Activated T-helper 1 cell treated with Interleukin-2 at 50 U/mL for 16 hours (primary cell): ENCODE results near the gene PTTG2.
"Not testable (repeated sequence)": the region's sequence is repeated elsewhere in the genome, so short reads cannot be mapped to it uniquely, and the experiment has no call there.

Experiments
- DNase-seq: peaks from one replicate; pipeline ENCODE4 v3.0.0-alpha.2; 2020; ENCODE audit warnings: low read depth

PTTG2 gene

DNA sequence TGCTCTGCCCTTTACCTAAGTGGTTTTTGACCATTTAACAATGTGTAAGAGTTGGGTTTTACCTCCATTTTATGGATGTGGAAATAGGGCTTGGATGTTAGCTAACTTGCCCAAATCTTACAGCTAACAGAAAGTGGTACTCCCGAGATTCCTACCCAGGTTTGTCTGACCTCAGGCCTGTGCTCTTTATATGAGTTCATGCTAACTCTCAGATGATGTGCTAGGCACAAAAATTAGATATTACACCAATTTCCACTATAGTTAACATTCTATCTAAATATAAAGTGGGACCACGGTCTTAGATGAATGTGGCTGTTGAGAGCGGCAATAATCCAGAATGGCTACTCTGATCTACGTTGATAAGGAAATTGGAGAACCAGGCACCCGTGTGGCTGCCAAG, at the start of gene PTTG2:
Gene PTTG2, plus strand, starts transcription at position 301 of the 400 bp plus-strand sequence. Its CDS starts 37 bp downstream, at position 338.
- DNase-seq = no peak

DNA sequence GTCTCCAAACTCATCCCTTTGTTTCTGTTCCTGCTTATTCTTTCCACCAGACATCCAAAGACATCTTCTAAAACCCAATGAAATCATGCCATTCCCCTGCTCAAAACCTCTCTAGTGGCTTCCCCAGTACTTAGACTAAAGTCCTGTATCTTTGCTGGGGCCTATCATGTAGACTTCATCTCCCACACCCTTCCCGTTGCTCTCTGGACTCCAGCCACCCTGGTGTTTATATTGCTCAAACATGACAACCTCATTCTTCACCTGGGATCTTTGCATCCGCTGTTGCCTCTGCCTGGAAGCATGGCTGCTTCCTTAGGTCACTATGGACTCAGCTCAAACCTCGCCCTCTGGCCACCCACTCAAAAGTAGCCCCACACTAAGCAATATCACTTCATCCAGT, 45.7 kb upstream of the PTTG2 start:
- no peak for DNase-seq

DNA sequence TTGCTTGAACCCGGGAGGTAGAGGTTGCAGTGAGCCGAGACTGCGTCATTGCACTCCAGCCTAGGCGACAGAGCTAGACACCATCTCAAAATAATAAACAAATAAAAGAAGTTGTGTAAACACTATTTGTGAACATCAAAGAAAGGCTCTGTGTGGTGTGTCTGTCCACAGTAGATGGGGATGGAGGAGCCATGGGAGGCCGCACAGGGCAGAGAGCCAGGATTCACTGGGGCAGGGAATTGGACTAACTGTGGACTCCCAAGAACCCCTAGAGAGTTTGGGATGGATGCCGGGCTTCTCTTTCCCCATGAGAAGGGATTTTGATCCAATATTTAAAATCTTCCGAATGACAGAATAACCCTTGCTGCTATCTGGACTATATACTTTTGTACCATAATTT, 42.8 kb upstream of the PTTG2 start:
- no peak for DNase-seq

DNA sequence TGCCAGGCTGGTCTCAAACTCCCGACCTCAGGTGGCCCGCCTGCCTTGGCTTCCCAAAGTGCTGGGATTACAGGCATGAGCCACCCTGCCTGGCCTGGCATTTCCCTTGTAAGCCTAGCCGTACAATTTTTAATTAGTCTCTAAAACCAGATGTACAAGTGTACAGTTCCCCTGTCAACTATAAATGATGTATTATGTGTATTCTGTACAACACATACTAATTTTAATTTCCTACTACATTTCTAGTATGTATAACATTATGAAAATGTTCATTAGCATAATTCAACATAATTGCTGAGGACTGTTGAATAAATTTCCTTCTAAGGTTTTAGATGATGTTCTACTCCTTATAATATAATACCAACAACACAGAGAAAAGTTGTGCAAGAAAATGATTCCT, 41.5 kb upstream of the PTTG2 start:
- DNase-seq = no peak

DNA sequence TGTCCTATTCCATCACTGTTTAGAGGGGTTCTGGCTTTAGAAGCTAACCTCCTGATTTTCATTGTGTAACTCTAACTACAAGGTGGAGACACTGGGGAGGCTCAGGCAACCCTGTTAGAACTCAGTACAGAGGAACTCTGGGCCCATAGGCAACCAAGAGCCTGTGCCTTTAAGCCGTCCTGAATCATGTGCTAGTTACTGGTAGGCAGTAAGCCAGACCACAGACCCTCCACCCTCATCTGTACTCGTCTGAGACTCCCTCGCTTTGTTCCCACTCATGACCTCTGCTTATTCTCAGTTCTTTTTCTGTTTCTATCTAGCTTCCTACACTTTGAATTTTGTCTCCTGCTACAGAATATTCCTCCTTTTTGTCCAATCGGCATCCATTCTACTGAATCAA, 37.9 kb upstream of the PTTG2 start:
- DNase-seq = no peak

DNA sequence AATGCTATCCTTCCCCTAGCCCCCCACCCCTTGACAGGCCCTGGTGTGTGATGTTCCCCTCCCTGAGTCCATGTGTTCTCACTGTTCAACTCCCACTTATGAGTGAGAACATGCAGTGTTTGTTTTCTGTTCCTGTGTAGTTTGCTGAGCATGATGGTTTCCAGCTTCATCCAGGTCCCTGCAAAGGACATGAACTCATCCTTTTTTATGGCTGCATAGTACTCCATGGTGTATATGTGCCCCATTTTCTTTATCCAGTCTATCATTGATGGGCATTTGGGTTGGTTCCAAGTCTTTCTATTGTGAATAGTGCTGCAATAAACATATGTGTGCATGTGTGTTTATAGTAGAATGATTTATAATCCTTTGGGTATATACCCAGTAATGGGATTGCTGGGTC, 37.1 kb upstream of the PTTG2 start:
- not testable (repeated sequence) for DNase-seq

DNA sequence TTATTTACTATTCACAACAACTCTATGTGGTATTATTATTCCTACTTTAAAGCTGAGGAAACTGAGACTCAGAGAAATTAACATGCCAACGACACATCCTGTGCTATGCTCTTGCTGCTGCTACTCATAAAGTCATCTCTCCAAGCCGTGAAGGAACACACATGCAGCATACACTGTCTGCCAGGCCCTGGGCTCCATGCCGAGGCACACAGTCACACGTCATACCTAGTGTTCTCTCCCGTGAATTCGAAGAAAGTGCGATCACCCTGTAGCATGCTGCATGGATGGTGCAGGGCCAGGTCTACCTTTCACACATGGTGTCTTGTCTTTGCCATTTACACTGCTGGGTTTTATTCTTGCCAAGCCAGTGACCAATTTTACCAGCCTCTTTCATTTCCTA, 35.3 kb upstream of the PTTG2 start:
- no peak for DNase-seq

DNA sequence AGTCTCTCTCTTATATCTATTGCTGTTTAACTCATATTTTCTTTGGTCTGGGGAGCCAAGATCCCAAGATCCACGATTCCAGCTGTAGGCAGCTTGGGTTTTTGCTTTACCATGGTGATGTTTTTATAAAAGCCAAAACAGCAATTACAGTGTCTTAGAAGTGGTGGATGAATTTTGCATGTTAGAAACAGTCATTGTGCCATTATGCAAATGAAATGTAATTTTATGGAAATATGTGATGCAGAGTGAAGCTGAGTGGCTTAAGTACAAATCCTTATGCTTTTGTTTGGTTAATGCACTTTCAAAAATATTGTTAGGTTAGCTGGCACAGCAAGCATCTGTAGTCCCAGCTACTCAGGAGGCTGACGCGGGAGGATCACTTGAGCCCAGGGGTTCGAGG, 32.8 kb upstream of the PTTG2 start:
- no peak for DNase-seq

DNA sequence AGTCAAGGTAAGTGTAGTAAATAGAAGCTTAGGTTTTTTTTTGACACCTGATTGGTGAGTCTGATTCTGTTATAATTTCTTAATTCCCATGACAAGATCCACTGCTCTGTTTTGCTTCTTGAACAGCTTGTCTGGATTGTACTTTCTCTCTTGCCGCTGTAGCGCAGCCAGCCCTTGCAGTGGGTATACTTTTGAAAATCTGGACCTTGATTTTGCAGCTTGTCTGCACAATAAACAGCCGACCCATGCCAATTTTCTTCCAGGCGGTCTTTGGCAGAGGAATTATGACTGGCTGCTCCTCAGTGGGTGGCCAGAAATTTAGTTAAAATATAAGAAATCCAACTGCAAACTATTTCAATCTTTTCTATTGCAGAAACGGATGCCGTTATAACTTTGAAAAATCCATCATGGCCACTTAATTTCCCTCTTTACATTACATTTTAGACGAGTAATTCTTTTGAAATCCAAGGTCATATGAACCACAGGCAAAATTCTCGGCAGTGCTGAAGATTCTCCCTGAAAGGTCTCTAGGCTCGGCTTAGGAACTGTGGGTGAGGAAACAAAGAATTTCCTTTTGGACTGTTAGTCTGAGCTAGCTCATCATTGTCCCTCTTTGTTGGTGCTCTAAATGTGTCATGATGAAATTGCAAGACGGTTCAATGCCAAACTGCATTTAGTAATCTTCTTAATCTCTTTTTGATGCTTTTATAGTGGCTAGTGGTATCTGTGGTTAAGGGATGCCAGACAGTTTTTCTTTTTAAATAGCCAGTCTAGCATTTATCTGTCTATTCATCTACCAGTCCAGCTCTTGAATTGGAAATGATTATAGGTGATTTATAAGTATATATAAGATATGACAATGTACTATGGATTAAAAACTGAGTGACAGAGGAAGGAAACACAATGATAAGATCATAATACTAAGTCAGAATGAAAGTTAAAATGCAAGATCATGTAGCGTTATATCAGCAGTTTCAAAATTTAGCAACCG, 31.5 kb upstream of the PTTG2 start:
- DNase-seq = no peak

DNA sequence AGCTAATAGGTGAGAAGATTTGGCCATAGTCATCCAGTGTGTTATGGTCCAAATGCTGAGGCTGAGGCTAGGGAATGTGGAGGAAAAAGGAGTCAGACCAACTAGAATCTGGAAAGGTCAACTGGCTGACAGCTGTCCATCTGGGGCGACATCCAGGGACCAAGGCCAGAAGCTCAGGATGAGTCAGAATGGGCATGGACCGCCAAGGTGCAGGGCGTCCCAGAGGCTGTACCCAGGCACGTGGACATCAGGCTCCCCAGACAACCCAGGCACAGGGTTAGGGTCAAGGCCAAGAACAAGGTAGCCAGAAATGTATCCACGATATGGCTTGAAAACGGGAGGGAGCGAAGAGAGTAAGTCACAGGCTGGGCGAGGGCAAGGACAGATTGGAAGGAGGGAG, 26.1 kb upstream of the PTTG2 start:
- DNase-seq = no peak

DNA sequence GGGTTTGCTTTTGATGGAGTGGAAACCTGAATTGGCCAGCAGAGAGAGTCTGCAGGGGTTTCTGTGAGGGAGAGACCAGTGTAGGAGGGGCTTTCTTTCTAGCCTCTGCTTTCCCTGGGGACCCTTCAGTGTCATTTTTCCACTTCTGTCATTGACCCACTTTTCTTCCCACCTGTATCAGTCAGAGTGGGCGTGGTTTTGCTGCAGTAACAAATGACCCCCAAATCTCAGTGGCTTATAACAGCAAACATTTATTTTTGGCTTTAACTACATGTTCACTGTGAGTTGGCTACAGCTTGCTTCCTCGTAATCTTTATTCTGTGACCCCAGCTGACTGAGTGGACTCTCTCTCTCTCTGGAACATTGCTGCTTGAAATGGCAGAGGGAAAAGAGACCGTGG, 25.6 kb upstream of the PTTG2 start:
- DNase-seq = no peak

DNA sequence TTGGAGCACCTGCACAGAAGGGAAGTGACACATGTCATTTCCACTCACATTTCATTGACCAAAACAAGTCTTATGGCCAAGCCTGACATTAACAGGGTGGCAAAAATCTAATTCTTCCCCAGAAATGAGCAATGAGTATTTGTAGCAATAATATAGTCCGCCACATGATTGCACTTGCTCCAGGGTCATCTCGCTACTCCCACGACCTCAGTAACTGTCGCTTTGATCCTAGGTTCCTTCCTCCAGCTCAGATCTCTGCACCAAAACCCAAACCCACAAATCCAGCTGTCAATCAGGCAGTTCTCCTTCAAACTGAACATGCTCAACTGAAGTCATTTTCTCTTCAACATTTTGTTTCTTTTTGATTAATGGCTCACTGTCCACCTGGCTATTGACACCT, 25.2 kb upstream of the PTTG2 start:
- DNase-seq = no peak

DNA sequence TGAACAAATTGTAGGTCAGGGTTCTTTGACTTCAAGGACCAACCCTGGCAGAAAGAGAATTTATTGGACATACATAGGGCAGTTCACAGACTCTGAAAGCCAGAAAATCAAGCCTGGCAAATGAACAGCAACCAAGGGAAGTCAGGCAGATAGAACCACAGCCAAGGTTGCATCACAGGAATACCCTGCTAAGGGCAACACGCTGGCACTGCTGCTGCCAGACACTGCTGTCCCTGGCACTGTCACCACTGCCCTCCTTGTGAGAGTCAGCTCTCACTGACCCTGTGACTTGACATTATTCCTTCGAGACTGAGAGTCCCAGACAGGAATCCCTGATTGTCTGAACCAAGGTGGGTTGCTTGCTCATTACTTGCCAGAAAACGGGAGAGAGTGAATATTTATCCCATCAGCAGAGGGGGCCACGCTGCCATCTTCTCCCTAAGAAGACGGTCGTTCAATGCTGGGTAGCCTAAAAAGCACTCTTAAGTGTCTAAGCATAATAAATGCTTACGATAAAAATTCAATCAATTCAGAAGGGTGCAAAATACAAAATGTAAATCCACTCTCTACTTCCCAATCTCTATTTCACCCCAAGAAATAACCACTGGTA, 23.2 kb upstream of the PTTG2 start:
- DNase-seq = no peak

DNA sequence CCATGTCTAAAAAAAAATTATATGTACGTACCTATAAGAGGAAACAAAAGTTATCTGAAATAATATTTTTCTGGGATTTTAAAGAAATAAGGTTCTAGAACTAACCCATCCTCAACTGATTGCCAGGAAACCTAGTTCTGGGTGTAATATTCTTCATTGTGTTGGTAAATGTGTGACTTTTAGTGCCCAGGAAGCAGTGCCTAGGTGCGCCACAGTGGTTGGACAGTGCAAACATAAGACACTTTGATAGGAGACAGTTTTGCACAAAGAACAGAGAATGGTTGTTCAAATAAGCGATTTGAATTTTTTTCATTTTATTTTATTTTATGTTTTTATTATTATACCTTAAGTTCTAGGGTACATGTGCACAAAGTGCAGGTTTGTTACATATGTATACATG, 22.0 kb upstream of the PTTG2 start:
- DNase-seq = no peak

DNA sequence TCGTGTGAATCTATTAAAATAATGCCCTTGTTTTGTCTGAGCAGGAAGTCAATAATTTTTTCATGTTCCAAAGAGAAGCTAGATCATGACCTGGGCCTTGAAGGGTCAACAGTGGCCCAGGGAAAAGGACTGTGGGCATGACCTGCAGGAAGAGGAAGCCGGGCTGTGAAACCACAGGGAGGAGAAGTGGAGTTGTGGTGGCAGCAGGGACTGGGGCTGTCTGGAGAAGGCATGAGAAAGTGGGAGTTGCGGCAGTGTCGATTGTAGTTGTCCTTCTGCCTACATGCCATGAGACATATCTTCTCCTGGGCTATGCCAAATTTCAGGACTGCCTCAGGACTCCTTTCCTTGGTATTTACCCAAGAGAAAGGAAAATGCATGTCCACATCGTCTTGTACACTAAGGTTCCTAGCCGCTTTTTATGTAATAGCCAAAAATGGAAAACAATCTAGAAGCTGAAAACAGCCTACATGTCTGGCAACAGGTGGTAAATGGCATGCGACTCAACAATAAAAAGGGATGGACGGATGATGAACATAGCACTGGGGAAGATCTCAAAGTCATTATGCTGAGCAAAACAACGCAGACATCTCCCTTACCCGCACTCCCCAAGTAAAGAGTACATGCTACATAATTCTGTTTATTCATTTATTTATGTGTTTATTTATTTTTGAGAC, 13.6 kb upstream of the PTTG2 start:
- DNase-seq = no peak

DNA sequence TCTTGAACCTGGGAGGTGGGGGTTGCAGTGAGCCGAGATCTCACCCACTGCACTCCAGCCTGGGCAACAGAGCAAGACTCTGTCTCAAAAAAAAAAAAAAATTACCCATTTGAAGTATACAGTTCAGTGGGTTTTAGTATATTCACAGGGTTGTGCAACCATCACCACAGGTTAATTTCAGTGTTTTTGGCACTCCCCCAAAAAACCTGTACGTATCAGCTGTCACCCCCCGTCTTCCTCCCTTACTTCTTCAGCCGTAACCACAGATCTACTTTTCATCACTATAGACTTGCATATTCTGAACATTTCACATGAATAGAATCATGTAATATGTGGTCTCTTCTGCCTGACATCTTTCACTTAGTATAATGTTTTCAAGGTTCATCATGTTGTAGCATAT, 11.7 kb upstream of the PTTG2 start:
- DNase-seq = no peak

DNA sequence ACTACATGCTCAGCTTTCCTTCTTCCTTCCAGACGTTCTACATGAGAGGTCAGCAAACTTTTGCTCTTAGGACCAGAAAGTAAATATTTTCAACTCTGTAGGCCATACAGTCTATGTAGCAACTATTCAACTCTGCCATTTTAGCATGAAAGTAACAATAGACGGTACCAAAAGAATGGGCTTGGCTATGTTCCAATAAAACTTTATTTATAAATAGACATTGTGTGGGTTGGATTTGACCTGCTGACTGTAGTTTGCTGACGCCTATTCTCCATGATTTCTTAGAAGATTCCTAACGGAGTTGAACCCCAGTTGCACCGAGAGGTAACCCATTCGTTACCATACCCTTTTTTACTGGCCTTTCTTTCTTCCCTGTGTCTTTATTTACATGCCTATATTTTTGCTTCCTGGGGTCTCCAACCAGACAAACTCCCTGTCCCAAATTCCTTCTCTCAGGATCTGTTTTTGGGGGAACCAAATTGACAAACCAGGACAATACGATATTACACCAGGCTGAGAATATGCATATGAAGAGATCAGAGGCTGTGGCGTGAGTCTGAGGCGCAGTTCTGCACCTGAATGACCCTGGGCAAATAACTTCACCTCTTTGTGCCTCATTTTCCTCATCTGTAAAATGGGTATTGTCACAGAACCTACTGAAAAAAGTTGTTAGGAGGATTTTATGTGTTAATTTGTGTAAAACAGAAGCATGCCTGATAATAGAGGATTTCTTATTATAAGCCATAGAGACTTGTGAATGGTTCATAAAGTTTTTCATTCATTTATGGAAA, 10.4 kb upstream of the PTTG2 start:
- DNase-seq = no peak

DNA sequence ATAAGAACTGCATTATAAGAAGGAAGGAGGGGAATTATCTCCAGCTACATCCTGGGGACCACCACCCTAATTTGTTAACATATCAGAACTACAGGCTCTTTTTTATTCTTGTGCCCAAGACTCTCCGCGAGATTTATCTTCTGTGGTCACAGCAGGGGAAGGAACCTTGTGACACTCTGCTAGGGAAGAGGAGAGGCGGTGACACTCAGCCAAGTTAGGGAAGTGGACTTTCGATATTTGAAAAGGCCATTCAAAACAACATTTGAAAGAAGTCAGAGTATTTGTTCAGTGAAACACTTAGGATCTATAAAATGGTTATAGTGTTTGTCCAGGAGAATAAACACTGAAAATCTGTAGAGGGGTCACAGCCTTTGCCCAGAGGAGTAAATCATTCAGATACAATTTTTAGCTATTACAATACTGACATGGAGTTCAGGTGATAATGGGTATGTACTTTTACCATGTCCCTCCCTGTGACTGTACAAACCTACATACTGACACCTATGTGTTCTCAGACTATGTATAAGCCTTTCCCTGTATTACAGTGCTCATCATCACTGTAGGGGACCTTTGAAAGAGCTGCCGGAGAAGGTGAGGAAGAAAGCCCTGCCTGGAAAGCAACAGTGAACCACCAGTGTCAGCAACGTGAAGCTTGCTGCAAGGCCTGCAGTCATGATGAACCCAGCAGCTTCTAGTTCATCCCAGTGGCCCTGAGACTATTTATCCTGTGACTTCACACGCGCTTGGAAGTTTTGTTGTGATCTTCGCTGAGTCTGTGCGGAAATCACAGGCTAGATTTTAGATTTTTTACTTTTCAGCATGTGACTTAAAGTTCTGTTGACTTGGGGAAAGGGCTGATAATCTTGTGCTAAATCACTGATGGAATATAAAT, 8.5 kb upstream of the PTTG2 start:
- no peak for DNase-seq

DNA sequence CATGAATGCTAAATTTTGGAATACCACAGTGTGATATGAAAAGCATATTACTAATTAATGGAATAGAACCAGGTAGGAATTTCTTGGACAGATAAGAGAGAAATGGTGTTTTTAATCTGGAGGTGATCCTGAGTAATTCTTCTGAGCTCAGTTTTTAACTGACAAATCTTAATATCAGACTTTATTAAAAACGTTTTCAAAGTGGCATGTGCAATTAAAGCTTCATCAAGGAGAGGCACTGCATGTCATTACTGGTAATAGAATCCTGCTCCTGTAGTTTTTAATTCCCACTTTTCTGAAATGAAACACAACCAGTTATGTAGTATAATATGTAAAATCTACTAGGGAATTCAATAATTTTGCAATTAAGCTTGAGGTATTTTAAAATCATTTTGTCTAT, 7.0 kb upstream of the PTTG2 start:
- DNase-seq = no peak

DNA sequence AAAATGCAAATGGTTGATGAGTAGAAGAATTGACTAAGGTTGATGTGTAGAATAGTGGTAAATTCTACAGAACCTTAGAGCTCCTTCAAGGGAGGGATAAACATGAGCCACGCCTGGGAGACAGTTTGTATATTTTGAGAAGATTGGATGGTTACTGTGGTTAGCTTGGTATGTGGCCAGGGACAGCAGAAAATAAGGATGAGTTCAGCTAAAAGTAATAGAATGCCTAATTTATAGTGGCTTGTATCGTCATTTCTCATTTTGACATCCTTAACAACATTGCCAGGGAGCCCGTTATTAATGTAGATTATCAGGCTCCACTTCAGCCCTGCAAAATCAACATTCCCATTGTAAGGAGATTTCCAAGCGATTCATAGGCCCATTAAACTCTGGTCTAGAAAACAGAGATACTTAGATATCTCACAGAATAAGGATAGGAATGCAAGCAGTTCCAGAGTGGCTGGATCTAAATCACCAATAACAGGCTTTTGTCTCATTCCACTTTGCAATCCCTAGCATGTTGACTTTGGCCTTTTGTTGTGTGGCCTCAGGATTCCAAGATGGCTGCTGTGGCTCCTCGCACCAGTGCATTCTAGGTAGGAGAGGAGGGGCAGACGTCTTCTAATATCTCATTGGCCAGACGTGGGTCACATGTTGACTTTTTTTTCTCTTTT, 6.4 kb upstream of the PTTG2 start:
- DNase-seq = no peak

DNA sequence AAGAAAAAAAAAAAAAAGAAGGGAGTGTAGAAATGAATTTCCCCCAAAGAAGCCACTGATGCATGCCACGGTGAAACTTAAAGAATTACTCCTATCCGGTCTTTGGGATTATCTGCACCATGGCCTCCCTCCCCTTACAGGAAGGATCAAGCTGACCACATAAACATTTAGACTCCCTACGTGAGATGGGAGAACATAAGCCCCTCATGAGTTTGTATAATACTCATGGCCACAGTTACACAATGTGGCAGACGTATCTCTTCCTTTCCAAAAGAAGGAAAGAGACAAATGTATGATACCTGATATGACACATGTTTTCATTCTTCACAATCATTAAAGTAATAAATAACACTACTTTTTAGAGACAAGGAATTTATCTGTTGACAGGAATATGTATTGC, 3.3 kb upstream of the PTTG2 start:
- DNase-seq = no peak
